ENCODE results near the gene WASF2.

The WASF2 gene

DNA sequence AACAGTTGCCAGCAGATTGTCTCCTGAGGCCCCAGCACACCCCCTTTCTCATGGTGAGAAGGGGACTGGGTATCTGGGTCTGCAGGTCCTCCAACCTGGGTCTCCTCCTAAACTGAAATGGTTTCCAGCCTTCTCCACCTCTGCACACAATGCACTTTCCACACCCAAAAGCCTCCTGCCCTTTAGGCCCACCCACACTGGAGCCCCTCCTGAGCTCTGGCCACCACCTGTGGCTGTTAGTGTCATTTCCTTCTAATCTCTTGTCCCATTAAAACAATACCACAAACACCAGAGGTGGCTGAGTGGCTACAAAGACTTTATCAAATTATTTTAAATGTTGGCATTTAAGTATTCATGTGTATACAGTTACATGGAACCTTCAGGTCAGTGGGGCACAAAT lies 86.0 kb downstream of the WASF2 start:
- H3K27ac ChIP-seq = peak overlapping the region; percentile 67
- no peak overlapping the region for H3K4me3 ChIP-seq (ENCODE audit: low read depth, low read length)
- peaks cover 4% of the 10 kb centered on the region for H3K4me1 ChIP-seq
- H3K4me2 ChIP-seq (ENCODE audit: low read length) = no peak overlapping the region
- no peak overlapping the region for H2AFZ ChIP-seq
- H3K36me3 ChIP-seq (ENCODE audit: control insufficient read depth, insufficient read depth, low read length) = no peaks in the 10 kb centered on the region
- no peak overlapping the region for H3K9ac ChIP-seq
- H3K9me3 ChIP-seq (ENCODE audit: control insufficient read depth, low read length) = no peaks in the 10 kb centered on the region
- no peaks in the 10 kb centered on the region for H3K27me3 ChIP-seq (ENCODE audit: control insufficient read depth, insufficient read depth, low read length)
- no peaks in the 10 kb centered on the region for H3K79me2 ChIP-seq
- TF ChIP-seq, protein P1, sequence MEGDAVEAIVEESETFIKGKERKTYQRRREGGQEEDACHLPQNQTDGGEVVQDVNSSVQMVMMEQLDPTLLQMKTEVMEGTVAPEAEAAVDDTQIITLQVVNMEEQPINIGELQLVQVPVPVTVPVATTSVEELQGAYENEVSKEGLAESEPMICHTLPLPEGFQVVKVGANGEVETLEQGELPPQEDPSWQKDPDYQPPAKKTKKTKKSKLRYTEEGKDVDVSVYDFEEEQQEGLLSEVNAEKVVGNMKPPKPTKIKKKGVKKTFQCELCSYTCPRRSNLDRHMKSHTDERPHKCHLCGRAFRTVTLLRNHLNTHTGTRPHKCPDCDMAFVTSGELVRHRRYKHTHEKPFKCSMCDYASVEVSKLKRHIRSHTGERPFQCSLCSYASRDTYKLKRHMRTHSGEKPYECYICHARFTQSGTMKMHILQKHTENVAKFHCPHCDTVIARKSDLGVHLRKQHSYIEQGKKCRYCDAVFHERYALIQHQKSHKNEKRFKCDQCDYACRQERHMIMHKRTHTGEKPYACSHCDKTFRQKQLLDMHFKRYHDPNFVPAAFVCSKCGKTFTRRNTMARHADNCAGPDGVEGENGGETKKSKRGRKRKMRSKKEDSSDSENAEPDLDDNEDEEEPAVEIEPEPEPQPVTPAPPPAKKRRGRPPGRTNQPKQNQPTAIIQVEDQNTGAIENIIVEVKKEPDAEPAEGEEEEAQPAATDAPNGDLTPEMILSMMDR (IDR thresholded peaks at IDR 0.05) = no peak

GRCh38 chr1:27403065-27403726 lies 86.8 kb downstream of the WASF2 start:
- peak overlapping the region; percentile 57 for H2AFZ ChIP-seq
- H3K4me1 ChIP-seq = peaks cover 4% of the 10 kb centered on the region
- no peak overlapping the region for H3K4me3 ChIP-seq (ENCODE audit: low read depth, low read length)
- no peaks in the 10 kb centered on the region for H3K79me2 ChIP-seq
- no peaks in the 10 kb centered on the region for H3K9me3 ChIP-seq (ENCODE audit: control insufficient read depth, low read length)
- H3K27ac ChIP-seq = peak overlapping the region; percentile 67
- peak overlapping the region; percentile 18 for H3K4me2 ChIP-seq (ENCODE audit: low read length)
- TF ChIP-seq, protein P1 (IDR thresholded peaks at IDR 0.05) = no peak
- no peaks in the 10 kb centered on the region for H3K27me3 ChIP-seq (ENCODE audit: control insufficient read depth, insufficient read depth, low read length)
- no peaks in the 10 kb centered on the region for H3K36me3 ChIP-seq (ENCODE audit: control insufficient read depth, insufficient read depth, low read length)
- H3K9ac ChIP-seq = no peak overlapping the region

DNA sequence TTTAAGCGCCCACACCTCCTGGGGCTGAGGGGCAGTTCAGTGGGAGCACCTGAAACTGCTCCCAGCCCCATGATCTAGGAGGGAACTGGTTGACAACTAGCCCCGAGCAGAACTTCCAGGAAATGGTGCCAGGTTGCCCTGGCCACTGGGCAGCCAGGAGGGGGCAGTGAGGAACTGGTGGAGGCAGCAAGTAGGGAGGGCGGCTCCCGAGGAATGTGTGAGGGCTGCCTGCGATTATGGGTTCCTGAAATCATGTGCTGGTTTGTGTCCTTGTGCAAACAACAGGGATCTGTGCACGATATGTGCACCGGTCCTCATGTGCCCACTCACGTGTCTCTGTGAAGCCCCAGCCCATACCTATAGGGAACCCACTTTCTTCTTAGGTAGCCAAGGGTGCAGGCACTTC lies 87.6 kb downstream of the WASF2 start:
- Histone ChIP-seq H3K79me2 (no peaks in the 10 kb centered on the region), H3K4me2 (ENCODE audit: low read length) (no peak overlapping the region), H2AFZ (no peak overlapping the region), H3K36me3 (ENCODE audit: control insufficient read depth, insufficient read depth, low read length) (no peaks in the 10 kb centered on the region), H3K9ac (no peak overlapping the region), H3K9me3 (ENCODE audit: control insufficient read depth, low read length) (no peaks in the 10 kb centered on the region), H3K4me3 (ENCODE audit: low read depth, low read length) (no peak overlapping the region), H3K27me3 (ENCODE audit: control insufficient read depth, insufficient read depth, low read length) (no peaks in the 10 kb centered on the region), H3K27ac (peak overlapping the region; percentile 67), H3K4me1 (peaks cover 4% of the 10 kb centered on the region)
- TF ChIP-seq, protein P1 (IDR thresholded peaks at IDR 0.05) = peak; percentile 52

DNA sequence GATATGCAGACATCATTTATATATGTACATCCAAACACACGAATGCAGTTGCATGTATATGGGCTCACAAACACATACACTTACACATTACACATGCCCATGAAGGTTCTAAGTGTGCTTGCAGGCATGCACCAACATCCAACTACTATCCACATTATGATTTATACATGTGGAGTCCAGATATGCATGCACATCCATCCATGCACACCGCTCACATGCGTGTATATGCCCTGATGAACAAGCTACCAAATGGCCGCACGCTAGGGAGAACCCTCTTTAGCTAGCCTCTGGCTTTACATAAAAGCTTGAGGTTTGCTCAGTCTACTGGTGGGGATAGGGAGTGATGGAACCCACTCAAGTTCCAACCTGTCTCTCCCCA lies 89.0 kb downstream of the WASF2 start:
- Histone ChIP-seq H2AFZ (no peak overlapping the region), H3K27ac (no peak overlapping the region), H3K4me2 (ENCODE audit: low read length) (no peak overlapping the region), H3K4me1 (peaks cover 4% of the 10 kb centered on the region), H3K4me3 (ENCODE audit: low read depth, low read length) (no peak overlapping the region), H3K9me3 (ENCODE audit: control insufficient read depth, low read length) (no peaks in the 10 kb centered on the region), H3K36me3 (ENCODE audit: control insufficient read depth, insufficient read depth, low read length) (no peaks in the 10 kb centered on the region), H3K27me3 (ENCODE audit: control insufficient read depth, insufficient read depth, low read length) (no peaks in the 10 kb centered on the region), H3K79me2 (no peaks in the 10 kb centered on the region), H3K9ac (no peak overlapping the region)
- TF ChIP-seq, protein P1 (IDR thresholded peaks at IDR 0.05) = no peak

Measured in parathyroid adenoma (tissue), 2 donors.